HG03045 (cell line): ENCODE results near the gene ABHD13.

Experiments
- ATAC-seq: cut with Tn5 transposase; IDR thresholded peaks from one replicate; pipeline ENCODE4 v1.9.1; 2021; ENCODE audit warnings: mild to moderate bottlenecking, moderate library complexity; ENCODE audit not compliant: unreplicated experiment

ABHD13 gene

DNA sequence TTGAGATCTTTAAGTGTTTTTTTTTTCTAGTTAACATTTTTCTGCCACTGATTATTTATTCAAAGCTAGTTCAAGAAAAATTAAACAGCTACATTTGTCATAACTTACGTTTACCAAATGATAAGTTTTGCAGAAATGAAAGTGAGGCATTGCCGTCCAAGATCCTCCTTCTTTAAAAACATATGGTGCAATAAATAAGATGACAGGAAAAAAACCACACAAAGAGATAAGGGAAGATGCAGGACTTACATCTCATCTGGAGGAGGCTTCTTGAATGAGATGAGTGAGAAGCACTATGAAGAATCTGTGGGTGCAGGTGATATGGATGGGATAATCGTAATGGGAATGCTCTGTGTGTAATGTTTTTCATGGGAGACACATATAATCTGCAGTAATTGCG, 63.7 kb downstream of the ABHD13 start:
- no peak for ATAC-seq

DNA sequence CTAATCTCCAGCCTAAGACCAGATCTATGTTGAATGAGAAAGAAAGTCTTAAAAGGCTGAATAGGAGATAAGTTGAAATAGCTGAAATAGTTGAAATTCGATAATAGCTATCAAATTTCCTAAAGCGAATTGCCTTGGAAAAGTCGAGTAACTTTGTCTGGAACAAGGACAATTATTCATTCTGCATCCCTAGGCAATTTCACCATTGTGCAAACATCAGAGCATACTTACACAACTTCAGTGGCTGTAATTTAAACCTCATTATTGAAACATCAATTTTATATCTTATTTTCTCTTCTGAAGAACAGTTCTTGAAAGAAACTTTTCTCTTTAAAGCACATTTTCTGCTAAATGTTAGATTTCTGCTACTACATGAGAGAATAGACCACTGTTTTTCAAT, 64.9 kb downstream of the ABHD13 start:
- no peak for ATAC-seq
